ENCODE measurements around the gene CNST. TPM values are rescaled to one million over a fixed set of nuclear protein-coding genes. Genes with fewer than 3 reads are reported as not detected.

The CNST gene
- polyA plus RNA-seq, 3 donors: 19.0 to 23.0 (median 21.1) TPM

Other genes starting within 250 kb of the CNST start
- gene SMYD3, start 59.2 kb upstream of the CNST start, polyA plus RNA-seq (ENCODE audit: insufficient read length in 3 of 3): 10 to 100 TPM; 25.0 to 28.7 (median 28.5) TPM
- gene TFB2M, start 195 bp upstream of the CNST start, polyA plus RNA-seq (ENCODE audit: insufficient read length in 3 of 3): 10 to 100 TPM; 16.9 to 23.6 (median 19.0) TPM
- gene SCCPDH, start 158.0 kb downstream of the CNST start, polyA plus RNA-seq (ENCODE audit: insufficient read length in 3 of 3): 10 to 100 TPM; 51.5 to 60.9 (median 53.2) TPM

Measured in renal cortex interstitium (tissue), 3 donors.